ENCODE results near the gene CACNA1C.

Gene CACNA1C

DNA sequence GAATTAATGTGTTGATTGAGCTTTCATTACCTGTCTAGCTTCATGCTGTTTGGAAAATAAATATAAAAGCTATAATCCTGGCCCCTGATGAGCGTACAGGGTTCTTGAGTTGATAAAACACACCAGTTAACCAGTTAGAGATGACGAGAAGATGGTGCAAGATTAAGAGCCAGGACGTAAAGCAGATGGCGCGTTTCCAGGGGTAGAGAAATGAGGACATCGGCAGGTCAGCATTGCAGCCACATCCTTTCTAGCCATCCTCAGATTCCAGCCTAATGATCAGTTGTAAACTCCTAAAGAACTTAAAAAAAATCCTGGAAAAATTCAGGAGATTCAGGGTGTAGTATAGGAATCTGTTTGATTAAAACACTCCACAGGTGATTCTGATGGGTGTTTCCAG is 203.7 kb downstream of the CACNA1C start:
- no peak overlapping the region for H3K4me3 ChIP-seq (ENCODE audit: low read length in 2 of 2)
- H3K27ac ChIP-seq (ENCODE audit: low read length), result no peak overlapping the region
- peaks cover 20% of the 10 kb centered on the region for H3K4me1 ChIP-seq (ENCODE audit: control insufficient read depth, insufficient read depth, low read length)
- H3K27me3 ChIP-seq (ENCODE audit: control insufficient read depth in 1 of 2, insufficient read depth in 2 of 2, low read length in 2 of 2), result no peaks in the 10 kb centered on the region
- H3K9me3 ChIP-seq (ENCODE audit: control insufficient read depth in 2 of 2, low read length in 2 of 2), result no peaks in the 10 kb centered on the region
- H3K9ac ChIP-seq (ENCODE audit: low read length in 2 of 2), result no peak overlapping the region
- peaks cover 0 to 4% of the 10 kb centered on the region in 2 donors for H3K36me3 ChIP-seq (ENCODE audit: control insufficient read depth in 2 of 2, insufficient read depth in 2 of 2, low read length in 2 of 2)

DNA sequence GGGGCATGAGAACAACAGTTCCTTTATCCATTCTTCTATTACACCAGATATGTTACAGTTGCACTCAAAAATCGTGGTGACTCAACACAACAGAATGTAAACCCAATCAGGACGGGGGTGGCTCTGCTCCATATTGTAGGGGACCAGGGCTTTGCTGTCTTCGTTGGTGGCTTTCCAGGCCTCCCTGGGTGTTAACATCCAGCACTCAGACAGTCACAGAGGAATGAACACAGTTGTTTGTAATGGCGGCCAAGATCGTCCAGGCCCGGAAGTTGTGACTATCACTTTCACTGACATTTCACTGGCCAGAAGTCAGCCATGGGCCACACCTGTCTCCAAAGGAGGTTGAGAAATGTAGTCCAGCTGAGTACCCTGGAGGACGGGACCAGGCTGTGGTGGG is 204.1 kb downstream of the CACNA1C start:
- Histone ChIP-seq H3K4me1 (ENCODE audit: control insufficient read depth, insufficient read depth, low read length) (peaks cover 18% of the 10 kb centered on the region), H3K4me3 (ENCODE audit: low read length in 2 of 2) (no peak overlapping the region), H3K9ac (ENCODE audit: low read length in 2 of 2) (no peak overlapping the region), H3K36me3 (ENCODE audit: control insufficient read depth in 2 of 2, insufficient read depth in 2 of 2, low read length in 2 of 2) (peaks cover 0 to 4% of the 10 kb centered on the region in 2 donors), H3K27ac (ENCODE audit: low read length) (no peak overlapping the region), H3K27me3 (ENCODE audit: control insufficient read depth in 1 of 2, insufficient read depth in 2 of 2, low read length in 2 of 2) (no peaks in the 10 kb centered on the region), H3K9me3 (ENCODE audit: control insufficient read depth in 2 of 2, low read length in 2 of 2) (no peaks in the 10 kb centered on the region)

DNA sequence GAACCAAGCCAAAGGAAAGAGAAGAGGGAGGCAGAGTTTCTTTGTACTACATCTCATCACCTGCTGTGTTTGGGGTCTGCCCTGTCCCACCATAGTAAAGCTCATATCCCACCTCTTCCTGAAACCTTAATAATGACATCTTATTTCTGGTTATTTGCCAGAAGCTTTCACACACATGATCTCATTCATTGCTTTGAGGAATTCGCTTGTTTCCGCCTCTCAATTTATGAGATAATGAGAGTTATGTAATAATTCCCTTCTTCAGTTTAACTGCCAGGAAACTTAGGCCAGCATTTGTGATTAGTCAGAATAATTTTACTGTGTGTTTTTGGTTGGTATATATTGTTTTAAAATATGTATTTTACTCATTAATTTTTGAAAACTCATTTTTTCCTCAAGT is 205.2 kb downstream of the CACNA1C start:
- Histone ChIP-seq H3K9ac (ENCODE audit: low read length in 2 of 2) (no peak overlapping the region), H3K27me3 (ENCODE audit: control insufficient read depth in 1 of 2, insufficient read depth in 2 of 2, low read length in 2 of 2) (no peaks in the 10 kb centered on the region), H3K27ac (ENCODE audit: low read length) (no peak overlapping the region), H3K4me3 (ENCODE audit: low read length in 2 of 2) (no peak overlapping the region), H3K36me3 (ENCODE audit: control insufficient read depth in 2 of 2, insufficient read depth in 2 of 2, low read length in 2 of 2) (peaks cover 0 to 4% of the 10 kb centered on the region in 2 donors), H3K9me3 (ENCODE audit: control insufficient read depth in 2 of 2, low read length in 2 of 2) (no peaks in the 10 kb centered on the region), H3K4me1 (ENCODE audit: control insufficient read depth, insufficient read depth, low read length) (peaks cover 20% of the 10 kb centered on the region)

DNA sequence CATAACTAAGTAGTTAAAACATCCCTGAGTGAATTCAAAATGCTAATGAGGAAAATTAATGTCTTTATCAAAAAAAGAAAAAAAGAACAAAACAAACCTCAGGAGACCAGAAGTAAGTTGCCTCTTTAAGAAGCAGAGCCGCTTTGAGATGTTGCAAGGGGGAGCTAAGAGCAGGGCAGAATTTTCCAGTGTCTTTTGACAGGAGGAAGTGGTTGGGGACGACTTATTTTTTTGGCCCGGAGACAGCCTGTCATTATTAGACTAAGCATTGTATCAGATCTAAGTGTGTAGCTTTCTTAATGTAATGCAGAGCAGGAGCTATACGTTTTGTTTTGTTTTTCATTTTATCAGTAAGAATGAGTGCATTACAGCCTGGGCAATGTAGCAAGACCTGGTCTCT is 206.6 kb downstream of the CACNA1C start:
- H3K27me3 ChIP-seq (ENCODE audit: control insufficient read depth in 1 of 2, insufficient read depth in 2 of 2, low read length in 2 of 2), result no peaks in the 10 kb centered on the region
- H3K4me1 ChIP-seq (ENCODE audit: control insufficient read depth, insufficient read depth, low read length), result peaks cover 19% of the 10 kb centered on the region
- H3K9ac ChIP-seq (ENCODE audit: low read length in 2 of 2), result no peak overlapping the region
- peaks cover 0 to 4% of the 10 kb centered on the region in 2 donors for H3K36me3 ChIP-seq (ENCODE audit: control insufficient read depth in 2 of 2, insufficient read depth in 2 of 2, low read length in 2 of 2)
- no peak overlapping the region for H3K27ac ChIP-seq (ENCODE audit: low read length)
- no peaks in the 10 kb centered on the region for H3K9me3 ChIP-seq (ENCODE audit: control insufficient read depth in 2 of 2, low read length in 2 of 2)
- no peak overlapping the region for H3K4me3 ChIP-seq (ENCODE audit: low read length in 2 of 2)

DNA sequence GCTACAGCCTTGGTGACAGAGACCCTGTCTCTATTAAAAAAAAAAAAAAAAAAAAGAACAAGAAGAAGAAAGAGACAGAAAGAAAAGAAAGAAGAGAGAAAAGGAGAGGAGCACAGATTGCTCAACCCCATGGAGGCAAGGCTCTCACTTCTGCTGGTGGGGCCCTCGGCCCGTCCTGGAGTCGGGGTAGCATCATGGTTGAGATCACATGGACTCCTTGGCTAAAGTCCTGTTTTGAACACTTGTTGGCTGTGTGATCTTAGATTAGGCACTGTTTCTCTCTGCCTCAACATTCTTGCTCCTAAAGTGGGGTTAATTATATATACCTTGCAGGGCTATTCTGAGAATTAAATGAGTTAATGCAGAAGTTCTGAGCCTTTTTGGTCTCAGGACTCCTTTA is 207.7 kb downstream of the CACNA1C start:
- Histone ChIP-seq H3K9ac (ENCODE audit: low read length in 2 of 2) (no peak overlapping the region), H3K9me3 (ENCODE audit: control insufficient read depth in 2 of 2, low read length in 2 of 2) (no peaks in the 10 kb centered on the region), H3K4me3 (ENCODE audit: low read length in 2 of 2) (no peak overlapping the region), H3K4me1 (ENCODE audit: control insufficient read depth, insufficient read depth, low read length) (peaks cover 29% of the 10 kb centered on the region), H3K36me3 (ENCODE audit: control insufficient read depth in 2 of 2, insufficient read depth in 2 of 2, low read length in 2 of 2) (peaks cover 0 to 4% of the 10 kb centered on the region in 2 donors), H3K27me3 (ENCODE audit: control insufficient read depth in 1 of 2, insufficient read depth in 2 of 2, low read length in 2 of 2) (no peaks in the 10 kb centered on the region), H3K27ac (ENCODE audit: low read length) (no peak overlapping the region)

DNA sequence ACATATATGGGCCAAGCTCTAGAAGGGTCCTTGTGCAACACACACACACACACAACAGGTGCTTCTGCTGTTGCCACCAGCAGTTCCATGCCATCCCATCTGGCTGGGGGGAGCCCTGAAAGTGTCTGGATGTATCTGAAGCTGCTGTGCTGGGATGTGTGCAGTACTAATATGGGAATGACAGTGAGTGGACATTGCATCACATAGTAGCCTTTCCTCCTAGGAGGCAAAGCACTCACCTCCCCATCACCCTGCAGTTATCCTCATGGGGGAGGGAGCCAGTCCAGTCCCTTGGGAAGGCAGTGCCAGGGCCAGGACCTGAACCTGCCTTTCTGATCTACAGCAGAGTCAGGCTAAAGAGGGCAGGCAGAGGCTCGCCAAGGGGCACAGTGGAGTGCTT is 208.9 kb downstream of the CACNA1C start:
- Histone ChIP-seq H3K4me3 (ENCODE audit: low read length in 2 of 2) (no peak overlapping the region), H3K9me3 (ENCODE audit: control insufficient read depth in 2 of 2, low read length in 2 of 2) (no peaks in the 10 kb centered on the region), H3K27ac (ENCODE audit: low read length) (no peak overlapping the region), H3K9ac (ENCODE audit: low read length in 2 of 2) (no peak overlapping the region), H3K4me1 (ENCODE audit: control insufficient read depth, insufficient read depth, low read length) (peaks cover 41% of the 10 kb centered on the region), H3K27me3 (ENCODE audit: control insufficient read depth in 1 of 2, insufficient read depth in 2 of 2, low read length in 2 of 2) (no peaks in the 10 kb centered on the region), H3K36me3 (ENCODE audit: control insufficient read depth in 2 of 2, insufficient read depth in 2 of 2, low read length in 2 of 2) (no peaks in the 10 kb centered on the region)

DNA sequence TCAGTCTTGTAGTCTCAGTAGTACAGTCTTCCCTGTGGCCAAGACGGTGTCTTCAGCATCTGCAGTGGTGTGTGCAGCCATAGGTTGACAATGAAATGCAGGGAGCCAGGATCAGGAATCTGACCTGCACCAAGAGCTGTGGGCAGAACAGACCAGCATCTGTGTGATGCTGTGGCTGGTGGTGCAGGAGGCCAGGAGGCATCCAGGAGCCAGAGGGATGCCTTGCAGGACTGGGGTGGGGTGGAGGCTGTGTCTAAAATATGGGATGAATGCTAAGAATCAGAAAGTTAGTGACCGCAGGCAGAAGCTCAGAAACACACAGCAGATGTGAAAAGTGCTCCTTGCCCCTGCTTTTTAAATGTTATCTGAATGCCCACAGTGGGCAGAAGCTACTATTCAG is 209.7 kb downstream of the CACNA1C start:
- peaks cover 44% of the 10 kb centered on the region for H3K4me1 ChIP-seq (ENCODE audit: control insufficient read depth, insufficient read depth, low read length)
- no peak overlapping the region for H3K9ac ChIP-seq (ENCODE audit: low read length in 2 of 2)

DNA sequence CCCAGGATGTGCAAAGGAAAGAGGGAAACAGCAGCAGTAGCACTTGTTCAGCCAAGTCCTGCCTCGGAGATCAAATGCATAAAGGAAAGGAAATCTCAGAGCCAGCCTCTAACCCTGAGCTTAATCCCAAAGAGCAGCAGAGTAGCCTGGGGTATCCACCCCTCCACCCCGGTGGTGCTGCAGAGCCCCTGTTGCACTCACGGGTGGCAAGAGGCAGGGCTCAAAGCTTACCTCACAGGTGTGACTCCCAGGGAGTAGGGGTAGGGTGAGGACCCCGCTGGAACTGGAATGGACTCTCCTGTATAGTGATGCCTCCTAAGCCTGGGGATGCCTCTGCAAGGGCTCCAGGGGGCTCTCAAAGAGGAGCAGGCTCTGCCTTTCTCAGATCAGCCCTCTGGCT is 211.1 kb downstream of the CACNA1C start:
- peaks cover 58% of the 10 kb centered on the region for H3K4me1 ChIP-seq (ENCODE audit: control insufficient read depth, insufficient read depth, low read length)
- no peak overlapping the region for H3K27ac ChIP-seq (ENCODE audit: low read length)
- no peaks in the 10 kb centered on the region for H3K36me3 ChIP-seq (ENCODE audit: control insufficient read depth in 2 of 2, insufficient read depth in 2 of 2, low read length in 2 of 2)
- H3K9me3 ChIP-seq (ENCODE audit: control insufficient read depth in 2 of 2, low read length in 2 of 2), result no peaks in the 10 kb centered on the region
- H3K4me3 ChIP-seq (ENCODE audit: low read length in 2 of 2), result no peak overlapping the region
- no peak overlapping the region for H3K9ac ChIP-seq (ENCODE audit: low read length in 2 of 2)
- no peaks in the 10 kb centered on the region for H3K27me3 ChIP-seq (ENCODE audit: control insufficient read depth in 1 of 2, insufficient read depth in 2 of 2, low read length in 2 of 2)

More for the DNA sequence above, 209.7 kb downstream of the CACNA1C start:
- Histone ChIP-seq H3K36me3 (ENCODE audit: control insufficient read depth in 2 of 2, insufficient read depth in 2 of 2, low read length in 2 of 2) (no peaks in the 10 kb centered on the region), H3K27me3 (ENCODE audit: control insufficient read depth in 1 of 2, insufficient read depth in 2 of 2, low read length in 2 of 2) (no peaks in the 10 kb centered on the region), H3K4me3 (ENCODE audit: low read length in 2 of 2) (no peak overlapping the region), H3K27ac (ENCODE audit: low read length) (no peak overlapping the region), H3K9me3 (ENCODE audit: control insufficient read depth in 2 of 2, low read length in 2 of 2) (no peaks in the 10 kb centered on the region)

DNA sequence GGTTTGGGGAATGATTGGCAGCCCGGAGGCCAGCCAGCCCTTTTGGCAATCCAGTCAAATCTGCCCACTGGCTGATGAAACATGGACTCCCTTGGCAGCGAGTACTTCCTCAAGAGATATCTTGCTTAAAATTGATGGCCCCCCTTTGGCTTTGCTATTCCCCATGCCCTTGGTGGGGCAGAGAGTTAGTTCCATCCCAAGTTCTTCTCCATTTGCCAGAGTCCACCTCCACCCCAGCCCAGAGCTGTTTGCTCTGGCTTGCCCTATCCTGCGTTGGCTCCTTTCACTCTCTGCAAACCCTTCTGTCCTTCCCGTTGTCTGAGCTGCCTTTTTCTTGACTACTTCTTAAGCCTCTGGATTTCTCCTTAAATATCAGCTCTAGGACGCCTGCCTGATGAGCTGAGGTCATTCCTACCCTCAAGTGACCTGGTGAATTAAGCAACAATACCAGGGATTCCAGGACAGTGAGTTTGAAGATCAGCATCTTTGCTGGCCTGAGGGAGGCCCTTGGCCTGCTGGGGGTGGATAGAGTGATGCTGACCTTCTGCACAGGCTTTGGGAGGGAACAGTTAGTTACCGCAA is 212.0 kb downstream of the CACNA1C start:
- Histone ChIP-seq H3K4me1 (ENCODE audit: control insufficient read depth, insufficient read depth, low read length) (peaks cover 59% of the 10 kb centered on the region), H3K4me3 (ENCODE audit: low read length in 2 of 2) (peak overlapping the region in 1 of 2 donors; percentile 8), H3K27me3 (ENCODE audit: control insufficient read depth in 1 of 2, insufficient read depth in 2 of 2, low read length in 2 of 2) (no peaks in the 10 kb centered on the region), H3K9me3 (ENCODE audit: control insufficient read depth in 2 of 2, low read length in 2 of 2) (no peaks in the 10 kb centered on the region), H3K9ac (ENCODE audit: low read length in 2 of 2) (peak overlapping the region in 1 of 2 donors; percentile 0), H3K27ac (ENCODE audit: low read length) (peak overlapping the region; percentile 37), H3K36me3 (ENCODE audit: control insufficient read depth in 2 of 2, insufficient read depth in 2 of 2, low read length in 2 of 2) (no peaks in the 10 kb centered on the region)

DNA sequence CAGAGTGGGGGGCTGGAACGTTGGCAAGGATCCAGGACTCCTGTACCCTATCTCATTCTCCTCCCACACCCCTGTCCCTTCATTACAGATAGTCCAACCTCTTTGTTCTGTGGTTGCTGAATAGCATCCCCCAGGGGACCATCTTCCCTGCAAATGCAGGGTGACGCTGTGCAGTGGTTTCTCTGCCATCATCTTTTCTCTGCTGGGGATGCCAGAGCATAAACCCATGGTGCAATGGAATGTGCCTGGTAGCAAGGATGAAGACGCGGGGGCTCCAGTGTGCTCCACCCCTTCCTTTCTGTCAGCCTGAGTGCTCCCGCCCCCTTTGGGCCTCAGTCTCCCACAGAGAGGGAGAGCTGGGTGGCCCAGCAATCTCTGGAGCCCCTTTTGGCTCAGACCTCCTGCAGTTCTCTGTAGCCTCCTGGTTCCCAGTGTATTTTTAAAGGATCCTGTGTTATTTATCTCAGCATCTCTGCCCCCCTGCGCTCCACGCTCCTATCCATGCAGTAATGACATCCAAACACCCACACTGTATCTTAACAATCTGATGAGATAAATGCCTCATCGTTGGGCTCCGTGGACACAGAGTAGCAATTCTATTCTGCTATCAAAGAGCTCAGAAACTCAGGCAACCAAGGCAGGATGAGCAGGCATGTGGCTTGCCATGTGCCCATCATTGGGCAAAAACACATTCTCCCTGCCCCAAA is 212.8 kb downstream of the CACNA1C start:
- H3K4me1 ChIP-seq (ENCODE audit: control insufficient read depth, insufficient read depth, low read length), result peaks cover 56% of the 10 kb centered on the region
- no peaks in the 10 kb centered on the region for H3K36me3 ChIP-seq (ENCODE audit: control insufficient read depth in 2 of 2, insufficient read depth in 2 of 2, low read length in 2 of 2)
- no peak overlapping the region for H3K4me3 ChIP-seq (ENCODE audit: low read length in 2 of 2)
- H3K9ac ChIP-seq (ENCODE audit: low read length in 2 of 2), result peak overlapping the region in 1 of 2 donors; percentile 0
- H3K27ac ChIP-seq (ENCODE audit: low read length), result no peak overlapping the region
- H3K9me3 ChIP-seq (ENCODE audit: control insufficient read depth in 2 of 2, low read length in 2 of 2), result no peaks in the 10 kb centered on the region
- no peaks in the 10 kb centered on the region for H3K27me3 ChIP-seq (ENCODE audit: control insufficient read depth in 1 of 2, insufficient read depth in 2 of 2, low read length in 2 of 2)
